ENCODE data around the gene RNF214. TPM values are rescaled to one million over a fixed set of nuclear protein-coding genes. Genes with fewer than 3 reads are reported as not detected.
"Not testable (repeated sequence)": the region's sequence is repeated elsewhere in the genome, so short reads cannot be mapped to it uniquely, and the experiment has no call there.

Gene RNF214
- total RNA-seq, 4 donors from 2014 or later: 14.8 to 21.2 (median 17.4) TPM

GRCh38 chr11:117203069-117203407 lies 29.4 kb upstream of the RNF214 start:
- Histone ChIP-seq H3K27ac (peak overlapping the region; percentile 97 to 99 (median 97)), H3K4me3 (peak overlapping the region; percentile 73 to 80), H3K27me3 (no peaks in the 10 kb centered on the region), H3K4me1 (peaks cover 0 to 70% (median 6%) of the 10 kb centered on the region in 3 donors), H3K36me3 (peaks cover 0 to 42% of the 10 kb centered on the region in 2 donors), H3K9me3 (no peaks in the 10 kb centered on the region)
- no peak for TF ChIP-seq CTCF (IDR thresholded peaks at IDR 0.05)
- no peak for TF ChIP-seq EP300 (IDR thresholded peaks at IDR 0.05)
- peak in 1 of 2 donors; percentile 43 for TF ChIP-seq POLR2A (IDR thresholded peaks at IDR 0.05)
- TF ChIP-seq POLR2AphosphoS5 (IDR thresholded peaks at IDR 0.05): peak; percentile 73
- ATAC-seq: no peak
- no CpG with 5 or more reads among the region's 10 CpGs for WGBS, 2 donors (ENCODE audit: low coverage in 1 of 2)

GRCh38 chr11:117204283-117205080 lies 28.0 kb upstream of the RNF214 start:
- ATAC-seq: no peak
- peak overlapping the region; percentile 73 to 80 for H3K4me3 ChIP-seq
- 38 to 47% methylated on average over 6 to 8 of the region's 17 CpGs for WGBS, 2 donors (ENCODE audit: low coverage in 1 of 2)
- peak overlapping the region; percentile 97 to 99 (median 97) for H3K27ac ChIP-seq
- H3K9me3 ChIP-seq: no peaks in the 10 kb centered on the region
- TF ChIP-seq CTCF (IDR thresholded peaks at IDR 0.05) (no peak), POLR2AphosphoS5 (IDR thresholded peaks at IDR 0.05) (peak; percentile 7), POLR2A (IDR thresholded peaks at IDR 0.05) (peak; percentile 6 to 13), EP300 (IDR thresholded peaks at IDR 0.05) (no peak)
- peaks cover 0 to 42% of the 10 kb centered on the region in 2 donors for H3K36me3 ChIP-seq
- peaks cover 0 to 55% (median 4%) of the 10 kb centered on the region in 3 donors for H3K4me1 ChIP-seq
- no peaks in the 10 kb centered on the region for H3K27me3 ChIP-seq

- 13 to 59% methylated on average over 2 of the region's 11 CpGs for WGBS, 2 donors (ENCODE audit: low coverage in 1 of 2)
- Histone ChIP-seq H3K36me3 (peaks cover 0 to 42% of the 10 kb centered on the region in 2 donors), H3K4me1 (peaks cover 0 to 51% (median 4%) of the 10 kb centered on the region in 3 donors), H3K4me3 (peak overlapping the region in 1 of 2 donors; percentile 73), H3K27ac (peak overlapping the region; percentile 97 to 99 (median 97)), H3K9me3 (no peaks in the 10 kb centered on the region), H3K27me3 (no peaks in the 10 kb centered on the region)
- no peak for ATAC-seq
- no peak for TF ChIP-seq EP300 (IDR thresholded peaks at IDR 0.05)
- no peak for TF ChIP-seq CTCF (IDR thresholded peaks at IDR 0.05)
- TF ChIP-seq POLR2AphosphoS5 (IDR thresholded peaks at IDR 0.05): peak; percentile 66
- peak in 1 of 2 donors; percentile 10 for TF ChIP-seq POLR2A (IDR thresholded peaks at IDR 0.05)
Measured at GRCh38 chr11:117205211-117205818, 27.2 kb upstream of the RNF214 start.

DNA sequence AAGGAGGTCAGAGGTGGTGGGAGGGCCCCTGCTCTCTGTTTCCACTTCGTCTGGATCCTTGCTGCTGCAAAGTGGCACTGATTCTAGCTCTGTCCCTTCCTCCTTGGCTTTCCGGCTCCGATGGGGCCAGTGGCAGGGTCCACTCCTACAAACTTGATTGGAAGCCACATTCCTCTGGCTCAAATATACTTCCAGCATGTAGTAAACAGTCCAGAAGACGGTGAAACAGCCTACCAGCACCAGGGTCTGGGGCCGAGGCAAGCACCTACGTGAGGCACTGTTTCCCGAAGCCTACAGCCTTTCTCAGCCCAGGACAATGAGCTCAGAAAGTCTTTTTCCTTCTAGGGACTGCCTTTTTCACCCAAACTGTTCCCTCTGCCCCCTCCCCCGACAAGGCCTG lies 26.4 kb upstream of the RNF214 start:
- H3K27ac ChIP-seq: peak overlapping the region; percentile 60 to 97 (median 76)
- H3K4me1 ChIP-seq: peaks cover 0 to 50% (median 4%) of the 10 kb centered on the region in 3 donors
- H3K36me3 ChIP-seq: peaks cover 0 to 42% of the 10 kb centered on the region in 2 donors
- TF ChIP-seq POLR2A (IDR thresholded peaks at IDR 0.05) (peak in 1 of 2 donors; percentile 24), POLR2AphosphoS5 (IDR thresholded peaks at IDR 0.05) (peak; percentile 82)
- ATAC-seq: peak; percentile 3
- not testable (repeated sequence) for H3K4me3 ChIP-seq, H3K27me3 ChIP-seq, H3K9me3 ChIP-seq
- WGBS, 2 donors (ENCODE audit: low coverage in 1 of 2): no CpG with 5 or more reads among the region's 8 CpGs

DNA sequence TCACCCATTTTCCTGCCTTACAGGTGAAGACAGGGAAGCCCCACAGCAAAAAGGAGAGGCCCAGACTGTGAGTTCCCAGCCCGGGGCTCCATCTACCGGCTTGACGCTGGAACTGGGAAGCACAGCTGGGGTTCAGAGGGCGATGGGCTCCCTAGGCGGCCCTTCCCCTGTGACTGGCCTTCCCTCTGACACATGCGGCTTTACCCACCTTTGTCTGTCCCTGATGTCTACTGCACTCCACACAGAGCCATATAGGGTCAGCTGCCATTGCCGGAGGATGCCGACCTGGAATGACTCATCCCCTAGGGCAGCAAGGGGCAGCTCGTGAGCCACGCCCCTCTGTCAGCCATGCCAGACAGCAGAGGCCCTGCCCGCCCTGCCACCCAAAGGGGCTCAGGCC lies 25.6 kb upstream of the RNF214 start:
- Histone ChIP-seq H3K4me1 (peaks cover 0 to 48% (median 4%) of the 10 kb centered on the region in 3 donors), H3K27ac (peak overlapping the region in 2 of 4 donors; percentile 54 to 76), H3K36me3 (peaks cover 0 to 37% of the 10 kb centered on the region in 2 donors)
- H3K27me3 ChIP-seq, H3K9me3 ChIP-seq, H3K4me3 ChIP-seq: not testable (repeated sequence)
- ATAC-seq: peak; percentile 31
- peak; percentile 33 for TF ChIP-seq POLR2AphosphoS5 (IDR thresholded peaks at IDR 0.05)
- no CpG with 5 or more reads among the region's 11 CpGs for WGBS, 2 donors (ENCODE audit: low coverage in 1 of 2)

DNA sequence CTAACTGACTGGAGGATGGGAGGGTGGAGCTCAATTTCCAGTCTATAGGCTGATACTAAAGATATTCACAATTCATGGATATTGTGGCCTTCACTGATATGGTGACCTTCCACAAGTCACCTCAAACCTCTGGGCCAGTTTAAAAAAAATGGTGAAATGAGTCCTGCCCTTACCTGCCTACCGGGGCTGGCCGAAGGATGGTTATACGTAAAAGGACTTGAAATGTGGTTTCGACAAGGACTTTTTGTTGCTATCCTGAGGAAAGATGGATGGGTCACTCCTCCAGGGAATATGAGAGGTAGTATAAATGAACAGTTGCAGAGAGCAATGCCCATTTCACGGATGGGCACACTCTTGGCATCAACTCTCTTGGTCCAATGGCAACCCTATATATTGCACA lies 25.0 kb upstream of the RNF214 start:
- WGBS, 2 donors (ENCODE audit: low coverage in 1 of 2): 55 to 82% methylated on average over 5 of the region's 5 CpGs
- peak overlapping the region in 2 of 4 donors; percentile 60 to 68 for H3K27ac ChIP-seq
- not testable (repeated sequence) for H3K27me3 ChIP-seq, H3K4me3 ChIP-seq, ATAC-seq, H3K9me3 ChIP-seq
- peaks cover 0 to 42% (median 4%) of the 10 kb centered on the region in 3 donors for H3K4me1 ChIP-seq
- H3K36me3 ChIP-seq: peaks cover 0 to 31% of the 10 kb centered on the region in 2 donors

All from gastroesophageal sphincter (tissue), 4 donors.